Fibroblast of skin of back (primary cell): ENCODE measurements around the gene COL15A1.
"Not testable (repeated sequence)": the region's sequence is repeated elsewhere in the genome, so short reads cannot be mapped to it uniquely, and the experiment has no call there.

ENCODE experiments used
- DNase-seq: peaks from one replicate; pipeline ENCODE4 v3.0.0-alpha.2; 2013

Gene COL15A1

GRCh38 chr9:99087462-99087861, 143.8 kb downstream of the COL15A1 start:
- DNase-seq = no peak

- no peak for DNase-seq
Measured at GRCh38 chr9:99090336-99091130, 146.8 kb downstream of the COL15A1 start.

GRCh38 chr9:99092643-99093491, 149.2 kb downstream of the COL15A1 start:
- DNase-seq = no peak

- DNase-seq = no peak
Measured at GRCh38 chr9:99093492-99093791, 149.7 kb downstream of the COL15A1 start.

- no peak for DNase-seq
Measured at GRCh38 chr9:99095565-99095964, 151.9 kb downstream of the COL15A1 start.

- DNase-seq = no peak
Measured at GRCh38 chr9:99096409-99096808, 152.7 kb downstream of the COL15A1 start.

GRCh38 chr9:99099806-99100585, 156.3 kb downstream of the COL15A1 start:
- not testable (repeated sequence) for DNase-seq

- no peak for DNase-seq
Measured at GRCh38 chr9:99101271-99101670, 157.6 kb downstream of the COL15A1 start.

- DNase-seq = no peak
Measured at GRCh38 chr9:99101812-99102211, 158.1 kb downstream of the COL15A1 start.

GRCh38 chr9:99103054-99103895, 159.6 kb downstream of the COL15A1 start:
- DNase-seq = no peak

- DNase-seq = peak; percentile 63
Measured at GRCh38 chr9:99103901-99104458, 160.3 kb downstream of the COL15A1 start.

GRCh38 chr9:99104459-99105151, 160.9 kb downstream of the COL15A1 start, which contains the start of gene TGFBR1:
Gene TGFBR1, plus strand, starts transcription at chr9:99105113. Its CDS starts 93 bp downstream, at chr9:99105206.
- DNase-seq = peak; percentile 94

- DNase-seq = peak; percentile 84
Measured at GRCh38 chr9:99105152-99106043, 161.7 kb downstream of the COL15A1 start.

GRCh38 chr9:99106044-99106375, 162.3 kb downstream of the COL15A1 start:
- no peak for DNase-seq

- DNase-seq = no peak
Measured at GRCh38 chr9:99107421-99107820, 163.7 kb downstream of the COL15A1 start.

- DNase-seq = no peak
Measured at GRCh38 chr9:99108131-99108530, 164.4 kb downstream of the COL15A1 start.

- peak; percentile 20 for DNase-seq
Measured at GRCh38 chr9:99109522-99109921, 165.8 kb downstream of the COL15A1 start.

- DNase-seq = no peak
Measured at GRCh38 chr9:99112750-99113413, 169.2 kb downstream of the COL15A1 start.

GRCh38 chr9:99113414-99114048, 169.8 kb downstream of the COL15A1 start:
- DNase-seq = no peak
